Fibroblast of villous mesenchyme (primary cell): ENCODE measurements around the gene CYP8B1. TPM values are rescaled to one million over a fixed set of nuclear protein-coding genes. Genes with fewer than 3 reads are reported as not detected.

Experiments
- DNase-seq: peaks from one replicate; pipeline ENCODE4 v3.0.0-alpha.2; 2010; ENCODE audit warnings: low read depth
- H3K4me3 ChIP-seq: 2 replicates; pipeline ENCODE4 v1.5.1; 2011; ENCODE audit warnings: low read depth, mild to moderate bottlenecking, low read length
- total RNA-seq: library from RNA; depleted of rRNA; stranded (reverse); fragments of >200 nt; gene quantifications from 2 replicates; pipeline ENCODE4 v1.2.3, GENCODE V29; 2012
- TF ChIP-seq, protein P1 (sequence below): IDR thresholded peaks from 2 replicates; pipeline ENCODE4 v1.5.1; 2012; ENCODE audit warnings: low read depth, mild to moderate bottlenecking, low read length; ENCODE audit not compliant: insufficient read depth

CYP8B1 gene
- total RNA-seq, 1 donor: not detected

DNA sequence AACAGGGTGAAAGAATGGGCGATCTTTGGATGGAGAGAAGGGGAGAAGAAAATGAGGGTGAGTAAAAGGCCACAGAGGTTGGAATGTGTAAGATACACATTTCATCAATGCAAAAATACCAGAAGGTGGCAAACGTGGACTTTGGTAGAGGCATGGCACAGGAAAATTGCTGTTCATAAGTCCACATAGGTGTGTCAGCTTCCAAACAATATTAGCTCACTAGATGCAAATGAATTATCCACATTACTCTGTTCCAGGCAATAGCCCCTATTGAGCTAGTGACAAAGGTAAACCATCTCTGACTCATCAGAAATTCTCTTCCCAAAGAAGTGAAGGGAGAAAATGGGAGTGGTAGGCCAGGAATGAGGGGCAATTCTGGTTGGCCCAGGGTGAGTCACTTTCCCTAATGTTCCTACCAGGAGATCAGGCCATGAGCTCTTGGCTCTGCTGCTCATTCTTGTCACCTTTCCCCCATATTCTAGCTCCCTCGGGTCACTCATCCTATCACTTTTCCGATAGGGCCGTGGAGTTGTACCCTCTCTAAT lies 46.5 kb downstream of the CYP8B1 start:
- TF ChIP-seq, protein P1, sequence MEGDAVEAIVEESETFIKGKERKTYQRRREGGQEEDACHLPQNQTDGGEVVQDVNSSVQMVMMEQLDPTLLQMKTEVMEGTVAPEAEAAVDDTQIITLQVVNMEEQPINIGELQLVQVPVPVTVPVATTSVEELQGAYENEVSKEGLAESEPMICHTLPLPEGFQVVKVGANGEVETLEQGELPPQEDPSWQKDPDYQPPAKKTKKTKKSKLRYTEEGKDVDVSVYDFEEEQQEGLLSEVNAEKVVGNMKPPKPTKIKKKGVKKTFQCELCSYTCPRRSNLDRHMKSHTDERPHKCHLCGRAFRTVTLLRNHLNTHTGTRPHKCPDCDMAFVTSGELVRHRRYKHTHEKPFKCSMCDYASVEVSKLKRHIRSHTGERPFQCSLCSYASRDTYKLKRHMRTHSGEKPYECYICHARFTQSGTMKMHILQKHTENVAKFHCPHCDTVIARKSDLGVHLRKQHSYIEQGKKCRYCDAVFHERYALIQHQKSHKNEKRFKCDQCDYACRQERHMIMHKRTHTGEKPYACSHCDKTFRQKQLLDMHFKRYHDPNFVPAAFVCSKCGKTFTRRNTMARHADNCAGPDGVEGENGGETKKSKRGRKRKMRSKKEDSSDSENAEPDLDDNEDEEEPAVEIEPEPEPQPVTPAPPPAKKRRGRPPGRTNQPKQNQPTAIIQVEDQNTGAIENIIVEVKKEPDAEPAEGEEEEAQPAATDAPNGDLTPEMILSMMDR: no peak
- no peak overlapping the region for H3K4me3 ChIP-seq
- no peak for DNase-seq

DNA sequence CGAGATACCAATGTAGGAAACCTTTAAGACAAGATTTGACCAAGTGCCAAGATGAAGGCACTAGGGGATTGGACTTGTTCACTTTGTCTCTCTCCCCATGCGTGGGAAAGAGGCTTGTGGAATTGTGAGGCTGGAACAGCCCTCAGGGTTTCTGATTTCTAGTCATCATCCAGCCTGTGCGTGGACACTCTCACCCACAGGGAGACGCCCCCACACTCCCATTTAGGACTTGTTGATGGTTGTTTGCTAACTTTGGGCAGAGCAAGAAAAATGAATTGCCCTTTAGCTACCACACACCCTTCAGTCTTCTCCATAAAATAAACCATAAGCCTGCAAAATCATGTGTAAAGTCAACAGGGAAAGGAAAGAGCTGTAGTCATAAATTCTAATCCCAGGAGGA lies 48.0 kb downstream of the CYP8B1 start:
- TF ChIP-seq, protein P1: no peak
- no peak overlapping the region for H3K4me3 ChIP-seq
- no peak for DNase-seq

DNA sequence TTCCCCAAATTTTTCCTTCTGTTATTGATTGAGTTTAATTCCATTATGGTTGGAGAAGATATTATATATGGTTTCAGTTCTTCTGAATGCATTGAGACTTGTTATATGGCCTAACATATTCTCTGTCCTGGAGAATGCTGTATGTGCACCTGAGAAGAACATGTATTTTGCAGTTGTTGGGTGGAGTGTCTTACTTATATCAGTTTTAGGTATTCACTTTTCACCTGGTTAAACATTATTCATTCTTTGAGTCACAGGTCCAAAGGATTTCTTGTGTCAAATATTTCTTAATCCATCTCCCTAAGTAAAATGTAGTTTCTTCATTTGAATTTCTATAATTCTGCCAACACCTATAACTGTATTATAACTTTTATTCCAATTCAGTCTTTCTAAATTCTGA lies 48.7 kb downstream of the CYP8B1 start:
- no peak overlapping the region for H3K4me3 ChIP-seq
- TF ChIP-seq, protein P1: no peak
- DNase-seq: no peak

DNA sequence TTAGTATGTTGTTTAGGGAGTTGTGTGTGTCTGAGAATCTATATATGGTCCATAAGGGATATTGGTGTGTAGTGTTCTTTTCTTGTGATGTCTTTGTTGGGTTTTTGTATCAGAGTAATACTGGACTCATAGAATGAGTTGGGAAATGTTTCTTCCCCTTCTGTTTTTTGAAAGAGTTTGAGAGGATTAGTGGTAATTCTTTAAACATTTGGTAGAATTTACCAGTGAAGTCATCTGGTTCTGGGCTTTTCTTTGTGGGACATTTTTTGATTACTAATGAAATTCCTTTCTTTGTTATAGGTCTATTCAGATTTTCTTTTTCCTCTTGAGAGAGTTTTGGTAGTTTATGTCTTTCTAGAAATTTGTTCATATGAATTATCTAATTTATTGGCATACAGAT lies 49.5 kb downstream of the CYP8B1 start:
- no peak overlapping the region for H3K4me3 ChIP-seq
- TF ChIP-seq, protein P1: no peak
- no peak for DNase-seq

DNA sequence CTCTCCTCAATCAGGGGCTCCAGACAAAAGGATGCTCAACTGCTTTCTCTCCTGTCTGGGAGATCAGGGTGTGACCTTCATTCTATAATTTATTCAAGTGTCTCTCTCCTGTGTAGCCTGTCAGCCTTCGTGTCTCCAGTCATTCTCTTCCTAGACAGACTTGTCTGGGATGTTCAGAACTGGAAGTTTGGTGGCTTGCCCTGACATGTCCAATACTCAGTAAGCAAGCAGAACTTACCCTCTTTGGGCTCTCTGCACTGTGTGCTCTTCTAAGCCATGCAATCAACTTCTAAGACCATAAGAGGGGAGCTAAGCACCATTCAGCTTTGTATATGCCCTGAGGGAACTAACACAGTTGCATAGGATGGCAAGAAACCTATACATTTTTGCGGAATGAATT lies 52.3 kb downstream of the CYP8B1 start:
- TF ChIP-seq, protein P1: no peak
- no peak for DNase-seq
- no peak overlapping the region for H3K4me3 ChIP-seq

DNA sequence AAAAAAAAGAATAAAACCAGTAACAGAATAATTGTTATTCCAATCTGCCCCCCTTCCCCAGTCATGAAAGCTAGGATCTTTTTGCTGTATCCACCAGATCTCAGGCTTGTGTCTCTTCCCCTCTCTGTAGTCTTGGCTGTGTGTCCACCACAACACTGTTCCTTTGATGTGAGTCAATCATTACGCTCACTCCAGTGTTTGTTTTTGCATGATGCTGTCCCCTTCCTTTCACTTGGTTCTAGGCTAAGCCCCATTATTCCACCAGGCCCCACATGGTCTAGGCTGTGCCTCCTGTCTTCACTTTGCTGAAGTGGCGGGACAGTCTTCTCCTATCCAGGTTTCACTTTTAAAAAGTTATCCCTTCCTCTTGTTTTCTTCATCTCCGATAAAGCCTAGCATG lies 52.9 kb downstream of the CYP8B1 start:
- no peak overlapping the region for H3K4me3 ChIP-seq
- TF ChIP-seq, protein P1: no peak
- no peak for DNase-seq

Other genes with a start within 250 kb of the CYP8B1 start
- gene ZBTB47, start 222.2 kb downstream of the CYP8B1 start, total RNA-seq: 25.4 and 25.9 TPM in 2 replicates
- not detected in 2 replicates for gene KLHL40, start 190.3 kb downstream of the CYP8B1 start, total RNA-seq
- gene HHATL, start 173.1 kb downstream of the CYP8B1 start, total RNA-seq: not detected in 2 replicates
- gene CCDC13, start 102.6 kb downstream of the CYP8B1 start, total RNA-seq: 0.43 and 0.64 TPM in 2 replicates
- 130 and 184 TPM in 2 replicates for gene HIGD1A, start 71.4 kb downstream of the CYP8B1 start, total RNA-seq
- under 0.01 TPM in 1 of 2 replicates, not detected in the other for gene ACKR2, start 66.4 kb downstream of the CYP8B1 start, total RNA-seq
- gene ZNF662, start 30.3 kb upstream of the CYP8B1 start, total RNA-seq: 3.5 and 3.9 TPM in 2 replicates
- gene GASK1A, start 103.4 kb upstream of the CYP8B1 start, total RNA-seq: 0.32 and 1.7 TPM in 2 replicates
- 9.1 and 9.7 TPM in 2 replicates for gene POMGNT2, start 230.2 kb upstream of the CYP8B1 start, total RNA-seq